Measurements from ENCODE around the gene MR1.

Gene MR1

GRCh38 chr1:181100015-181100905 lies 66.5 kb downstream of the MR1 start:
- Histone ChIP-seq H2AFZ (ENCODE audit: low read length) (no peak overlapping the region), H3K4me1 (ENCODE audit: control insufficient read depth in 2 of 2, insufficient read depth in 1 of 2, low read depth in 1 of 2, low read length in 2 of 2) (peaks cover 43 to 52% of the 10 kb centered on the region in 2 donors), H2BK15ac (ENCODE audit: low read length) (no peak overlapping the region), H2BK120ac (ENCODE audit: low read depth, low read length) (no peak overlapping the region), H3K4me2 (ENCODE audit: insufficient read depth, low read length, poor library complexity, severe bottlenecking) (peak overlapping the region; percentile 21), H2BK5ac (ENCODE audit: low read length) (no peak overlapping the region), H3K79me1 (ENCODE audit: low read depth, low read length) (no peaks in the 10 kb centered on the region), H2AK5ac (ENCODE audit: low read depth, low read length) (no peak overlapping the region), H3K9me3 (replicated peaks in 1 of 2; ENCODE audit: control insufficient read depth in 2 of 2, insufficient read depth in 1 of 2, low read depth in 1 of 2, low read length in 2 of 2) (no peaks in the 10 kb centered on the region), H3K36me3 (replicated peaks in 1 of 2; ENCODE audit: control insufficient read depth in 2 of 2, insufficient read depth in 2 of 2, low read length in 2 of 2) (no peaks in the 10 kb centered on the region), H3K27ac (replicated peaks; ENCODE audit: low read length) (no peak overlapping the region), H4K91ac (ENCODE audit: low read depth, low read length, poor library complexity) (no peak overlapping the region), H3K9ac (ENCODE audit: low read depth, low read length, poor library complexity) (no peak overlapping the region), H2BK12ac (ENCODE audit: low read length) (no peak overlapping the region), H3K4me3 (ENCODE audit: low read length in 2 of 2) (no peak overlapping the region), H3K27me3 (ENCODE audit: control insufficient read depth in 3 of 3, insufficient read depth in 3 of 3, low read depth in 1 of 3, low read length in 3 of 3) (no peaks in the 10 kb centered on the region), H4K8ac (ENCODE audit: low read depth, low read length) (no peak overlapping the region), H3K4ac (ENCODE audit: low read length) (no peak overlapping the region), H3K14ac (ENCODE audit: low read length) (no peak overlapping the region), H3K23ac (ENCODE audit: low read depth, low read length, poor library complexity) (no peak overlapping the region), H3K18ac (ENCODE audit: low read length) (no peak overlapping the region)
- no CpG with 5 or more reads among the region's 10 CpGs for WGBS, 2 donors (ENCODE audit: extremely low coverage in 2 of 2, insufficient read length in 2 of 2, insufficient replicate concordance in 1 of 2)
- DNase-seq (ENCODE audit: low spot score): no peak

DNA sequence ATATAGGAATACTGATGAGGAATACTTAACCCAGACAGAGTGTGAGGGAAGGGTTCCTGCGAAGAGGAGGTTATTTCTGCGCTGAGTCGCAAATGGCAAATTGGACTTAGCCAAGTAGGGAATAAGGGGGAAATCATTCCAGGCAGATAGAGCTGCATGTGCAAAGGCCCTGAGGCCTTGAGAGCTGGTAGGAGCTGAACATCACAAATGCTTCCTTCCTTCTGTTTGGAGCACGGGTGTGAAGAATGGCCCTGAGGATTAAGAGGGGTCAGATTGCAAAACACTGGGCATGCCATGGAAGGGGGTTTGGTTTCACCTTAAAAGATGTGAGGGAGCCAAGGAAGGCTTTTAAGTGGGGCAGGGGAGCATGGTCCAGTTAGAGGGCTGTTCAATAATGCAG lies 67.2 kb downstream of the MR1 start:
- Histone ChIP-seq H2AK5ac (ENCODE audit: low read depth, low read length) (no peak overlapping the region), H3K27me3 (ENCODE audit: control insufficient read depth in 3 of 3, insufficient read depth in 3 of 3, low read depth in 1 of 3, low read length in 3 of 3) (no peaks in the 10 kb centered on the region), H3K4ac (ENCODE audit: low read length) (no peak overlapping the region), H3K9me3 (replicated peaks in 1 of 2; ENCODE audit: control insufficient read depth in 2 of 2, insufficient read depth in 1 of 2, low read depth in 1 of 2, low read length in 2 of 2) (no peaks in the 10 kb centered on the region), H3K4me3 (ENCODE audit: low read length in 2 of 2) (no peak overlapping the region), H3K9ac (ENCODE audit: low read depth, low read length, poor library complexity) (no peak overlapping the region), H3K23ac (ENCODE audit: low read depth, low read length, poor library complexity) (no peak overlapping the region), H2BK12ac (ENCODE audit: low read length) (no peak overlapping the region), H3K36me3 (replicated peaks in 1 of 2; ENCODE audit: control insufficient read depth in 2 of 2, insufficient read depth in 2 of 2, low read length in 2 of 2) (no peaks in the 10 kb centered on the region), H2BK5ac (ENCODE audit: low read length) (no peak overlapping the region), H3K27ac (replicated peaks; ENCODE audit: low read length) (no peak overlapping the region), H3K18ac (ENCODE audit: low read length) (no peak overlapping the region), H3K4me1 (ENCODE audit: control insufficient read depth in 2 of 2, insufficient read depth in 1 of 2, low read depth in 1 of 2, low read length in 2 of 2) (peaks cover 42 to 52% of the 10 kb centered on the region in 2 donors), H3K14ac (ENCODE audit: low read length) (no peak overlapping the region), H3K4me2 (ENCODE audit: insufficient read depth, low read length, poor library complexity, severe bottlenecking) (no peak overlapping the region), H4K8ac (ENCODE audit: low read depth, low read length) (no peak overlapping the region), H4K91ac (ENCODE audit: low read depth, low read length, poor library complexity) (no peak overlapping the region), H2AFZ (ENCODE audit: low read length) (no peak overlapping the region), H3K79me1 (ENCODE audit: low read depth, low read length) (no peaks in the 10 kb centered on the region), H2BK15ac (ENCODE audit: low read length) (no peak overlapping the region), H2BK120ac (ENCODE audit: low read depth, low read length) (no peak overlapping the region)
- no CpG with 5 or more reads among the region's 4 CpGs for WGBS, 2 donors (ENCODE audit: extremely low coverage in 2 of 2, insufficient read length in 2 of 2, insufficient replicate concordance in 1 of 2)
- DNase-seq (ENCODE audit: low spot score): no peak

DNA sequence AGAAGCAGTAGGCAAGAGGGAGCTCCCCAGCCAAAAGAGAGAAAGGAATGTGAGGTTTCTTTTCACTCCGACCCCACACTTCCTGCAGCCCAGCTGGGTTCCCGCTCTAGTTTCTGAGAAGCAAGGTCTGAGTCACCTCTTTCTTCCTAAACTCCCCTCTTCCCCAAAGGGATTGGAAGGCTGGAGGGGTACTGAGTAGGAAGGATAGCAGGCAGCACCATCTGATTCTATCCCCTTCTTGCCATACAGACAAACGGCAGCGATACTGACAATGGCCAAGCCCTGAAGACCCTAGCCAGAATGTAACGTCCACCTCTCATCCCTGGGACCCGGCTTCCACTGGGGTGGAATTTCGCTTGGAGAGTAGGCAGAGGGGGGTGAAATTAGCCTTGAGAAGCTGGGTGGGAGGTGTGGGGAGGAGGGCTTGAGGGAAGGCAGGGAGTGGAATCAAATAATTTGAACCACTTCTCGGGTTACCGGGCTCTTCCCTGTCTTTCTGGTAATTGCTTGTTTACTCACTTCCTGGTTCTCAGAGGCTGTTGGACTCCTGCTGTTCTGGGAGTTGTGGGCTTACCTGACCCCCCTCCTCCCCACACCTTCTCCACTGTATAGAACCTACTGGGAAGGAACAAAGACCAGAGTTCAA lies 67.9 kb downstream of the MR1 start:
- DNase-seq (ENCODE audit: low spot score): no peak
- H2AK5ac ChIP-seq (ENCODE audit: low read depth, low read length): no peak overlapping the region
- no CpG with 5 or more reads among the region's 9 CpGs for WGBS, 2 donors (ENCODE audit: extremely low coverage in 2 of 2, insufficient read length in 2 of 2, insufficient replicate concordance in 1 of 2)

DNA sequence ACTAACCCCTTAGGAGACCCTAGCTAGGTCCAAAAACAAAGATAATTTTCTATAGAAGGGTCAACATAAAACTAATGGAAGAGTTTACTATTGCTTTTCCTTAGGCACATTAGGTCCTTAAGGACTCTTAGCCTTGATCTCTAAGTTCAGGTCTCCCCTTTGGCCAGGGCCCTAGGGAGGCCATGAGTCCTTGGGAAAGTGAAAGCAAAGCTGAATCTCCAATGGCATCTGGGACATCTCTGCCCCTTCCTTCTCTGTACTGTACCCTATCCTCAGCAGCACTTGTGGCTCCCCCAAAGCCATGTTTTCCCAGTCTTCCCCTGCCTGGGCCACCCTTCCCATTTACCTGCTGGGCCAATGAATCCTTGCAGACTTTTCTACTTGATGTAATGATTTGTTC lies 69.1 kb downstream of the MR1 start:
- Histone ChIP-seq H3K27ac (replicated peaks; ENCODE audit: low read length) (no peak overlapping the region), H2AFZ (ENCODE audit: low read length) (no peak overlapping the region), H2BK15ac (ENCODE audit: low read length) (no peak overlapping the region), H3K79me1 (ENCODE audit: low read depth, low read length) (no peaks in the 10 kb centered on the region), H3K9me3 (replicated peaks in 1 of 2; ENCODE audit: control insufficient read depth in 2 of 2, insufficient read depth in 1 of 2, low read depth in 1 of 2, low read length in 2 of 2) (no peaks in the 10 kb centered on the region), H4K8ac (ENCODE audit: low read depth, low read length) (no peak overlapping the region), H4K91ac (ENCODE audit: low read depth, low read length, poor library complexity) (no peak overlapping the region), H3K4me2 (ENCODE audit: insufficient read depth, low read length, poor library complexity, severe bottlenecking) (no peak overlapping the region), H2BK5ac (ENCODE audit: low read length) (no peak overlapping the region), H3K4ac (ENCODE audit: low read length) (no peak overlapping the region), H3K36me3 (replicated peaks in 1 of 2; ENCODE audit: control insufficient read depth in 2 of 2, insufficient read depth in 2 of 2, low read length in 2 of 2) (no peaks in the 10 kb centered on the region), H3K14ac (ENCODE audit: low read length) (no peak overlapping the region), H2BK12ac (ENCODE audit: low read length) (no peak overlapping the region), H3K18ac (ENCODE audit: low read length) (no peak overlapping the region), H2AK5ac (ENCODE audit: low read depth, low read length) (no peak overlapping the region), H2BK120ac (ENCODE audit: low read depth, low read length) (no peak overlapping the region), H3K4me3 (ENCODE audit: low read length in 2 of 2) (no peak overlapping the region), H3K4me1 (ENCODE audit: control insufficient read depth in 2 of 2, insufficient read depth in 1 of 2, low read depth in 1 of 2, low read length in 2 of 2) (peaks cover 34 to 45% of the 10 kb centered on the region in 2 donors), H3K27me3 (ENCODE audit: control insufficient read depth in 3 of 3, insufficient read depth in 3 of 3, low read depth in 1 of 3, low read length in 3 of 3) (no peaks in the 10 kb centered on the region), H3K23ac (ENCODE audit: low read depth, low read length, poor library complexity) (no peak overlapping the region), H3K9ac (ENCODE audit: low read depth, low read length, poor library complexity) (no peak overlapping the region)
- no peak for DNase-seq (ENCODE audit: low spot score)

More for the DNA sequence above, 67.9 kb downstream of the MR1 start:
- no peak overlapping the region for H2BK15ac ChIP-seq (ENCODE audit: low read length)
- H3K18ac ChIP-seq (ENCODE audit: low read length): peak overlapping the region; percentile 78
- no peak overlapping the region for H3K4me3 ChIP-seq (ENCODE audit: low read length in 2 of 2)
- no peak overlapping the region for H2BK120ac ChIP-seq (ENCODE audit: low read depth, low read length)
- no peak overlapping the region for H3K4ac ChIP-seq (ENCODE audit: low read length)
- H3K23ac ChIP-seq (ENCODE audit: low read depth, low read length, poor library complexity): no peak overlapping the region
- H3K4me2 ChIP-seq (ENCODE audit: insufficient read depth, low read length, poor library complexity, severe bottlenecking): peak overlapping the region; percentile 50
- no peaks in the 10 kb centered on the region for H3K79me1 ChIP-seq (ENCODE audit: low read depth, low read length)
- no peaks in the 10 kb centered on the region for H3K27me3 ChIP-seq (ENCODE audit: control insufficient read depth in 3 of 3, insufficient read depth in 3 of 3, low read depth in 1 of 3, low read length in 3 of 3)
- H2BK12ac ChIP-seq (ENCODE audit: low read length): no peak overlapping the region
- H3K4me1 ChIP-seq (ENCODE audit: control insufficient read depth in 2 of 2, insufficient read depth in 1 of 2, low read depth in 1 of 2, low read length in 2 of 2): peaks cover 41 to 50% of the 10 kb centered on the region in 2 donors
- peak overlapping the region; percentile 54 for H2AFZ ChIP-seq (ENCODE audit: low read length)
- peak overlapping the region; percentile 55 for H3K27ac ChIP-seq (replicated peaks; ENCODE audit: low read length)
- no peak overlapping the region for H4K8ac ChIP-seq (ENCODE audit: low read depth, low read length)
- no peak overlapping the region for H3K9ac ChIP-seq (ENCODE audit: low read depth, low read length, poor library complexity)
- no peak overlapping the region for H2BK5ac ChIP-seq (ENCODE audit: low read length)
- H3K9me3 ChIP-seq (replicated peaks in 1 of 2; ENCODE audit: control insufficient read depth in 2 of 2, insufficient read depth in 1 of 2, low read depth in 1 of 2, low read length in 2 of 2): no peaks in the 10 kb centered on the region
- no peak overlapping the region for H3K14ac ChIP-seq (ENCODE audit: low read length)
- H3K36me3 ChIP-seq (replicated peaks in 1 of 2; ENCODE audit: control insufficient read depth in 2 of 2, insufficient read depth in 2 of 2, low read length in 2 of 2): no peaks in the 10 kb centered on the region
- H4K91ac ChIP-seq (ENCODE audit: low read depth, low read length, poor library complexity): no peak overlapping the region
